Measurements from ENCODE around the gene MAD1L1. TPM values are rescaled to one million over a fixed set of nuclear protein-coding genes. Genes with fewer than 3 reads are reported as not detected.
"Not testable (repeated sequence)": the region's sequence is repeated elsewhere in the genome, so short reads cannot be mapped to it uniquely, and the experiment has no call there.

MAD1L1 gene
- total RNA-seq, 2 experiments from 2014 or later, result 40.0 to 44.7 TPM

DNA sequence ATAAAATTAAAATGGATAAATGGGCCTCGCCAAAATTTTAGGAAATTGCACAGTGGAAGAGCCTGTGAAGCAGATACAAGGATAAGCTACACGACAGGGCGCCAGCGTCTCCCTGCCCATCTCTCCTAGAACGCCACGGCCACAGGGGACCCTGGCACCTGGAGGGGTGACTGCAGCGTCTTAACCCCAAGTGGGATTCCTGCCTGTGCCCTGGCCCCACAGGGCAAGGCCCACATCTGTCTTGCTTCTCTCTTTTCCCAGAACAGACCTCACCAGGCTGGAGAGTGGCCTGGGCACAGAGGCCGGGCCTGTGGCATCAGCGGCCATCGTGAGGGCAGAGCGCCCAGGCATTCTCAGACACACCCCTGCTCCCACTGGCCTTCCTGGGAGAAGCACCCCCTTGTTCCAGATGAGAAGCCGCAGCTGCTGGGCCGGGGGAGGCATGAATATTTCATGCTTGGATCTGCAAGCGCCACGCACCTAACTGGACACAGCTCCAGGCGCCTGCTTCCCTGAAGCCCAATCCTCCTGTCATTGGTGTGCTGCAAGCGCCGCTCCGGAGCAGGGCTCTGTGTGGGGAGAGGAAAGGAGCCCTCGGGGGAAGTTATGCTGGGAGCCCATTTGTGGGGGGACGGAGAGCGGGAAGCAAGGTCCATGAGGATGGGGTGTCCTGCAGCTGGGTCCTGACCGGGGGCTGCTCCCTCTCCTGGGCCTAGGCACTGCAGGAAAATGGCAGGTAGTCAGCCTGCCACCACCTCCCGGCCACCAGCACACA is 409.2 kb downstream of the MAD1L1 start:
- Mint-ChIP-seq H3K36me3 (ENCODE audit: low read depth) (peaks cover 4% of the 10 kb centered on the region), H3K9me3 (peaks cover under 1% of the 10 kb centered on the region), H3K4me3 (no peak overlapping the region), H3K27ac (no peak overlapping the region), H3K4me1 (ENCODE audit: low read depth) (peaks cover 47% of the 10 kb centered on the region), H3K27me3 (no peaks in the 10 kb centered on the region)
- no peak for DNase-seq
- intact Hi-C loops (cut with micrococcal nuclease), result no loop called here
- no peak for TF ChIP-seq CTCF (IDR thresholded peaks at IDR 0.05)
- POLR2A ChIA-PET, result no interaction called here
- no peak for ATAC-seq
- CTCF ChIA-PET, result no interaction called here

GRCh38 chr7:1819259-1819841 is 413.4 kb downstream of the MAD1L1 start:
- POLR2A ChIA-PET, result no interaction called here
- Mint-ChIP-seq H3K27ac (peak overlapping the region; percentile 43), H3K27me3 (no peaks in the 10 kb centered on the region), H3K4me1 (ENCODE audit: low read depth) (peaks cover 40% of the 10 kb centered on the region), H3K36me3 (ENCODE audit: low read depth) (peaks cover 3% of the 10 kb centered on the region), H3K4me3 (peak overlapping the region; percentile 35), H3K9me3 (no peaks in the 10 kb centered on the region)
- peak; percentile 48 for DNase-seq
- CTCF ChIA-PET, result no interaction called here
- intact Hi-C loops (cut with micrococcal nuclease), result no loop called here
- TF ChIP-seq CTCF (IDR thresholded peaks at IDR 0.05), result no peak
- ATAC-seq, result peak; percentile 65

DNA sequence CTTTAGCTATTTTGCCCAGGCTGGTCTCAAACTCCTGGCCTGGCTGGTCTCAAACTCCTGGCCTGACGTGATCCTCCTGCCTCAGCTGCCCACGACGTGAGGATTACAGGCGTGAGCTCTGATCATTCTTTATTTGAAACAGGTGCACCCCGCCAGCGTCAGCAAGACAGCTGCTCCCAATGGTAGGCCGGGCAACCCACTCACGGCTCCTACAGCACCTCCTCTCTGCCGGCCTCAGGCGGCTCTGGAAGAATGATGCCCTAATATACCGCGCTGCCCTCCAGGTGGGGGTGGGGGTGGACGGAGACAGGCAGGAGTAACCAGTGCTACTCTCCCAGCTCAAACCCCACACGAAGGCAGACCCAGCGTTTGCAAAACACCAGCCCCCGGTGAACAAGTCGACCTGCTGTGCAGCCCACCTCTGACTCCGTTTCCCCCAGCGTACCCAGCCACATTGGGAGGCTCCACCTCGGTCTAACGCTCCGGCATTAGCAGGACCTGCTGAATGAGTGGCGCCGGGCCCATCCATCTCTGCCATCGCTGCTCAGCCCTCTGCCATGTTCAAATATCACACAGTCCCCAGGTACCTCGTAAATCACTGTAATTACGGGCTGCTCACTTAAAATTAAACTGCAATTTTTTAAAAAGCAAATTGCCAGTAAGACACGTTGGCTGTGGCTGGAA is 414.0 kb downstream of the MAD1L1 start:
- Mint-ChIP-seq H3K4me1 (ENCODE audit: low read depth) (peaks cover 33% of the 10 kb centered on the region), H3K9me3 (no peaks in the 10 kb centered on the region), H3K27me3 (no peaks in the 10 kb centered on the region), H3K36me3 (ENCODE audit: low read depth) (peaks cover 3% of the 10 kb centered on the region), H3K27ac (no peak overlapping the region), H3K4me3 (peak overlapping the region; percentile 14)
- CTCF ChIA-PET, result no interaction called here
- POLR2A ChIA-PET, result no interaction called here
- DNase-seq (no peak), ATAC-seq (no peak)
- intact Hi-C loops (cut with micrococcal nuclease), result no loop called here
- no peak for TF ChIP-seq CTCF (IDR thresholded peaks at IDR 0.05)

GRCh38 chr7:1817061-1817712 is 415.6 kb downstream of the MAD1L1 start:
- ChIA-PET POLR2A (no interaction called here), CTCF (no interaction called here)
- H3K4me3 Mint-ChIP-seq, result no peak overlapping the region
- TF ChIP-seq CTCF (IDR thresholded peaks at IDR 0.05), result no peak
- no peaks in the 10 kb centered on the region for H3K9me3 Mint-ChIP-seq
- intact Hi-C loops (cut with micrococcal nuclease), result no loop called here
- H3K36me3 Mint-ChIP-seq (ENCODE audit: low read depth), result no peaks in the 10 kb centered on the region
- no peak overlapping the region for H3K27ac Mint-ChIP-seq
- no peaks in the 10 kb centered on the region for H3K27me3 Mint-ChIP-seq
- H3K4me1 Mint-ChIP-seq (ENCODE audit: low read depth), result peaks cover 26% of the 10 kb centered on the region
- ATAC-seq (no peak), DNase-seq (no peak)

GRCh38 chr7:1816451-1816850 is 416.3 kb downstream of the MAD1L1 start:
- POLR2A ChIA-PET; H3K27ac Mint-ChIP-seq; DNase-seq; H3K27me3 Mint-ChIP-seq; H3K4me3 Mint-ChIP-seq; H3K36me3 Mint-ChIP-seq (ENCODE audit: low read depth); H3K9me3 Mint-ChIP-seq; CTCF ChIA-PET; ATAC-seq; intact Hi-C loops (cut with micrococcal nuclease): not testable (repeated sequence)
- peaks cover 24% of the 10 kb centered on the region for H3K4me1 Mint-ChIP-seq (ENCODE audit: low read depth)

DNA sequence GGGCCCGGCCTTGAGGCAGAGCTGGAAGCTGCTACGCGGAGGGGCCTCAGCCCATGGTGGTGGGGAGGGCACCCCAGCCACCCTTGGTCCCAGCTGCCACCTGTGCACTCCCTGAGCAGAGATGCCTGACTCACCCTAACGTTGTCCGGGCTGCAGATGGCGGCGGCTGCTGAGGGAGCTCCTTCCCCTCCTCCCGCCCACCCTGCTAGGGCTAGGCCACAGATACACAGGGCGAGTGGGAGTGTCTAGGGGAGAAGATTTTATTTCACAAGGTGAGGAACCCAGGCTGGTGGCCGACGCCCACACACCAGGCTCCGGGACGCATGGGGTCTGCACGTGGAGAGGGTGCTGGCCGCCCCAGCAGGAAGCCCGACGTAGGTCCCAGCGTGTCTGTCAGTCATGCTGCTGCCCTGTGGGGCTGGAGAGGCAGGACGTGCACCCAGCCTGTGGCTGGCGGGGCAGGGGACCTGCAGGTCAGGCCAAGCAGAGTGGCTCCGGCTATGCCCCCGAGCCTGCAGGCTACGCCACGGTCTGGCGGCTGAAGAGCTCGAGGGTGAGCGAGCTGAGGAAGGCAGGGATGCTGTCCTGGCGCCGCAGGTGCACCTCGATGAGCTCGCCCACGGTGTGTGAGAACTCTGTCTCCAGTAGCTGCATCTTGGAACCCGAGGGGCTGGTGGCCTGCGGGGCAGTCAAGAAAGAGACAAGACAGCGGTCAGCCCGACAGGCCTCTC is 417.0 kb downstream of the MAD1L1 start:
- CTCF ChIA-PET; H3K36me3 Mint-ChIP-seq (ENCODE audit: low read depth); POLR2A ChIA-PET; H3K4me3 Mint-ChIP-seq; ATAC-seq; H3K27ac Mint-ChIP-seq; H3K9me3 Mint-ChIP-seq; intact Hi-C loops (cut with micrococcal nuclease); H3K27me3 Mint-ChIP-seq: not testable (repeated sequence)
- peak; percentile 25 for DNase-seq
- peaks cover 22% of the 10 kb centered on the region for H3K4me1 Mint-ChIP-seq (ENCODE audit: low read depth)

All from activated CD8-positive, alpha-beta T cell treated with anti-CD3 and anti-CD28 coated beads for 36 hours (primary cell).